GM18909 (cell line): ENCODE results near the gene ATP8A2.
"Not testable (repeated sequence)": the region's sequence is repeated elsewhere in the genome, so short reads cannot be mapped to it uniquely, and the experiment has no call there.

Experiments used
- ATAC-seq: cut with Tn5 transposase; IDR thresholded peaks from one replicate; pipeline ENCODE4 v1.9.1; 2021; ENCODE audit warnings: mild to moderate bottlenecking; ENCODE audit not compliant: unreplicated experiment, poor library complexity

Gene ATP8A2

GRCh38 chr13:25746131-25746530, 374.4 kb downstream of the ATP8A2 start:
- no peak for ATAC-seq

GRCh38 chr13:25752957-25753551, 381.3 kb downstream of the ATP8A2 start:
- no peak for ATAC-seq

GRCh38 chr13:25753976-25754375, 382.2 kb downstream of the ATP8A2 start:
- ATAC-seq, result no peak

GRCh38 chr13:25756251-25756650, 384.5 kb downstream of the ATP8A2 start:
- ATAC-seq, result no peak

- ATAC-seq, result no peak
These were observed 385.1 kb downstream of the ATP8A2 start for GRCh38 chr13:25756912-25757311.

GRCh38 chr13:25761041-25761440, 389.3 kb downstream of the ATP8A2 start:
- no peak for ATAC-seq

GRCh38 chr13:25762281-25762680, 390.5 kb downstream of the ATP8A2 start:
- no peak for ATAC-seq

- no peak for ATAC-seq
These were observed 391.1 kb downstream of the ATP8A2 start for GRCh38 chr13:25762795-25763377.

GRCh38 chr13:25764378-25764777, 392.6 kb downstream of the ATP8A2 start:
- no peak for ATAC-seq

GRCh38 chr13:25765266-25765665, 393.5 kb downstream of the ATP8A2 start:
- ATAC-seq, result no peak

GRCh38 chr13:25766576-25766975, 394.8 kb downstream of the ATP8A2 start:
- ATAC-seq, result no peak

- ATAC-seq, result no peak
These were observed 395.2 kb downstream of the ATP8A2 start for GRCh38 chr13:25766991-25767390.

GRCh38 chr13:25768376-25768775, 396.6 kb downstream of the ATP8A2 start:
- ATAC-seq, result no peak

GRCh38 chr13:25768838-25769237, 397.1 kb downstream of the ATP8A2 start:
- ATAC-seq, result no peak

GRCh38 chr13:25770601-25771000, 398.8 kb downstream of the ATP8A2 start:
- no peak for ATAC-seq

- ATAC-seq, result no peak
These were observed 399.4 kb downstream of the ATP8A2 start for GRCh38 chr13:25771202-25771601.

- no peak for ATAC-seq
These were observed 400.1 kb downstream of the ATP8A2 start for GRCh38 chr13:25771641-25772478.

GRCh38 chr13:25772534-25772933, 400.8 kb downstream of the ATP8A2 start:
- not testable (repeated sequence) for ATAC-seq

GRCh38 chr13:25774056-25774455, 402.3 kb downstream of the ATP8A2 start:
- not testable (repeated sequence) for ATAC-seq

GRCh38 chr13:25775275-25775674, 403.5 kb downstream of the ATP8A2 start:
- ATAC-seq, result no peak

- ATAC-seq, result no peak
These were observed 404.2 kb downstream of the ATP8A2 start for GRCh38 chr13:25775986-25776385.
